Measurements from ENCODE around the gene STRN3. TPM values are rescaled to one million over a fixed set of nuclear protein-coding genes. Genes with fewer than 3 reads are reported as not detected.
A peak's percentile ranks its signal among the peaks of the same experiment; 100 is the strongest.

STRN3 gene
- total and polyA plus RNA-seq, 10 of the 15 experiments (the other 5 are each of a cell fraction or from before 2014, with no cell fraction given): 7.8 to 27.9 (median 14.1) TPM

GRCh38 chr14:31025367-31026076 lies 657 bp downstream of the STRN3 start, which contains the start of gene AP4S1 (continued):
- TF ChIP-seq NKRF (conservative IDR thresholded peaks at IDR 0.05): peak; percentile 65; the same call in 1 of the 2 replicates
- no peak for TF ChIP-seq SUPT20H (IDR thresholded peaks at IDR 0.05; ENCODE audit: borderline replicate concordance, control insufficient read depth, low read depth, low read length)
- 0 out of 2 replicates have a peak, but pooled peaks have one; percentile 40 for TF ChIP-seq GATAD2B (conservative IDR thresholded peaks at IDR 0.05; ENCODE audit: low read depth)
- TF ChIP-seq YY1 (IDR thresholded peaks at IDR 0.05; ENCODE audit: low read depth, low read length): peak; percentile 98

- Histone ChIP-seq H2AFZ (ENCODE audit: control insufficient read depth, low read depth, low read length) (peak overlapping the region; percentile 89), H3K27ac (ENCODE audit: control insufficient read depth, insufficient read depth) (peak overlapping the region; percentile 93), H3K9me3 (replicated peaks; ENCODE audit: control insufficient read depth, insufficient read depth, low read length) (no peaks in the 10 kb centered on the region; the same call in 2 of the 3 replicates), H3K79me2 (ENCODE audit: control insufficient read depth, insufficient read depth, low read length) (peaks cover 62% of the 10 kb centered on the region), H4K20me1 (ENCODE audit: control insufficient read depth, insufficient read depth) (no peaks in the 10 kb centered on the region), H3K4me2 (ENCODE audit: control insufficient read depth, insufficient read depth) (peak overlapping the region; percentile 87), H3K36me3 (ENCODE audit: control insufficient read depth in 2 of 2, insufficient read depth in 2 of 2, low read length in 1 of 2) (peaks cover 0 to 3% of the 10 kb centered on the region in 2 experiments; a peak in 1 of 4 replicates), H3K9ac (ENCODE audit: control insufficient read depth, insufficient read depth, low read length) (peak overlapping the region; percentile 94), H3K4me3 (peak overlapping the region; percentile 92), H3K4me1 (ENCODE audit: control insufficient read depth, insufficient read depth, low read length) (peaks cover 11% of the 10 kb centered on the region), H3K27me3 (replicated peaks in 1 of 2; ENCODE audit: control insufficient read depth in 2 of 2, insufficient read depth in 2 of 2, low read length in 1 of 2) (no peaks in the 10 kb centered on the region)
- under 1% methylated on average over 11 of the region's 11 CpGs for WGBS (ENCODE audit: insufficient coverage, insufficient replicate concordance, low lambda C conversion rate, missing lambda C conversion rate)
- TSS peak; percentile 52 for BruUV-seq (replicated peaks)
- no peak for ATAC-seq
- intact Hi-C loops (cut with micrococcal nuclease; ENCODE audit: unreplicated experiment): no loop called here
- in situ Hi-C loops (cut with MboI): no loop called here
- FAIRE-seq: peak; percentile 54
- RAD21 ChIA-PET (ENCODE audit: unreplicated experiment): interaction anchor here (0.9 to 1.6 kb wide), 3 partner anchors 14 to 46 kb away, joined by 3 read pairs; no protein-coding TSS in a partner anchor
- no peak for DNase-seq (ENCODE audit: low read depth, low spot score)
- POLR2A ChIA-PET: interaction anchor here (1.0 to 3.6 kb wide), 3 partner anchors 13 to 63 kb away, joined by 3 to 13 read pairs (median 4); no protein-coding TSS in a partner anchor
- CTCF ChIA-PET: interaction anchor here (1.0 to 3.3 kb wide), 4 partner anchors 13 to 56 kb away, joined by 3 to 20 read pairs (median 8); no protein-coding TSS in a partner anchor
- SMC1A ChIA-PET (ENCODE audit: uncharacterized antibody, unreplicated experiment): interaction anchor here (0.6 to 2.0 kb wide), 5 partner anchors 14 to 389 kb away, joined by 3 to 5 read pairs (median 3); no protein-coding TSS in a partner anchor
- TF ChIP-seq CHD4 (IDR thresholded peaks at IDR 0.05) (no peak), STAT1 (conservative IDR thresholded peaks at IDR 0.05) (no peak), IRF5 (IDR thresholded peaks at IDR 0.05; ENCODE audit: borderline replicate concordance) (no peak), POU2F2 (IDR thresholded peaks at IDR 0.05; ENCODE audit: borderline replicate concordance, low read depth, low read length) (no peak), YY1 (IDR thresholded peaks at IDR 0.05; ENCODE audit: low read depth, low read length) (no peak), NR2C1 (IDR thresholded peaks at IDR 0.05) (no peak), RAD21 (IDR thresholded peaks at IDR 0.05; ENCODE audit: insufficient read depth, low read depth, low read length) (no peak), ZSCAN29 (IDR thresholded peaks at IDR 0.05) (no peak), CHD2 (IDR thresholded peaks at IDR 0.05; ENCODE audit: borderline replicate concordance, low read depth, low read length) (no peak)
Observed at GRCh38 chr14:31024577-31025366, 1.4 kb downstream of the STRN3 start.
